Choroid plexus epithelial cell (primary cell): ENCODE data around the gene PDGFC.
"Not testable (repeated sequence)": the region's sequence is repeated elsewhere in the genome, so short reads cannot be mapped to it uniquely, and the experiment has no call there.

Source experiments
- DNase-seq: peaks from one replicate; pipeline ENCODE4 v3.0.0-alpha.2; 2010; ENCODE audit warnings: low read depth
- H3K4me3 ChIP-seq: 2 replicates; pipeline ENCODE4 v1.5.1; 2011; ENCODE audit warnings: low read depth, mild to moderate bottlenecking, control low read depth, low read length, moderate library complexity
- TF ChIP-seq, protein P1 (sequence below): conservative IDR thresholded peaks from 2 replicates; pipeline ENCODE4 v1.5.1; 2011; ENCODE audit warnings: low read depth, mild to moderate bottlenecking, control low read depth, inconsistent platforms, low read length, moderate library complexity

PDGFC gene

DNA sequence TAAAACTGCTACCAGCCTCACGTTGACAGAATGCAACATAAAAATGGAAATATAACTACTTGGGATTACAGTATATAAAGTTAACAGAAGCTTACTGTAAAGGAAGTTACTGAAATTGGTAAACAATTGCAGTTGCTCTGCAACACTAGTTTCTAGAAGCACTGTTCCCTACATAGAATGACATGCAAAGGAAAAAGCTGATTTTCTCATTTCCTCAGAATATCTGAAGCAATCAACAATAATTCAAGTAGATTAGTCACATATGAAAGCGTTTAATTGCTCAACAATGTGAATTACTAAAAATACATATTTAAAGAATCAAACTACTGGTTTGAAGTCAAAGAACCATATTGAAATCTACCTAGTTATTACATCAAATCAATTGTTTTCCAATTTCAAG, 31.8 kb downstream of the PDGFC start:
- peak; percentile 23 for DNase-seq
- no peak overlapping the region for H3K4me3 ChIP-seq
- TF ChIP-seq, protein P1, sequence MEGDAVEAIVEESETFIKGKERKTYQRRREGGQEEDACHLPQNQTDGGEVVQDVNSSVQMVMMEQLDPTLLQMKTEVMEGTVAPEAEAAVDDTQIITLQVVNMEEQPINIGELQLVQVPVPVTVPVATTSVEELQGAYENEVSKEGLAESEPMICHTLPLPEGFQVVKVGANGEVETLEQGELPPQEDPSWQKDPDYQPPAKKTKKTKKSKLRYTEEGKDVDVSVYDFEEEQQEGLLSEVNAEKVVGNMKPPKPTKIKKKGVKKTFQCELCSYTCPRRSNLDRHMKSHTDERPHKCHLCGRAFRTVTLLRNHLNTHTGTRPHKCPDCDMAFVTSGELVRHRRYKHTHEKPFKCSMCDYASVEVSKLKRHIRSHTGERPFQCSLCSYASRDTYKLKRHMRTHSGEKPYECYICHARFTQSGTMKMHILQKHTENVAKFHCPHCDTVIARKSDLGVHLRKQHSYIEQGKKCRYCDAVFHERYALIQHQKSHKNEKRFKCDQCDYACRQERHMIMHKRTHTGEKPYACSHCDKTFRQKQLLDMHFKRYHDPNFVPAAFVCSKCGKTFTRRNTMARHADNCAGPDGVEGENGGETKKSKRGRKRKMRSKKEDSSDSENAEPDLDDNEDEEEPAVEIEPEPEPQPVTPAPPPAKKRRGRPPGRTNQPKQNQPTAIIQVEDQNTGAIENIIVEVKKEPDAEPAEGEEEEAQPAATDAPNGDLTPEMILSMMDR: no peak

DNA sequence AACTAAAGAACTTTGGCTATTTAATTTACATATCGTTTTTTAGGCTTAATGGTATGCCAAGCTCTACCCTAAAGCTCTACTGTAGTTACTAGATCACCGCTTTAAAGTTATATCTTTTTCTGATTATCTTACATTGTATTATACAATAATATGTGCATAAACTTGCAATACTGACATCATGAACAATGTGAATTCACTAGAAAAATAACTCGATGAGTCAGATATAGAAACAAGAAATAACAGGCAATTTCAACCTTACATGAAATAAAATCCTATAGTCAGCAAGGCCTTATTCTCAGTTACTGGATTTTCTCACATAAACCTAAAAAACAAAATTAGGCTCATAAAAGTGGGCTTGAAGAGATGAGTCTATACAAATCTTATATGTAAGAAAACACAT, 32.5 kb downstream of the PDGFC start:
- DNase-seq: peak; percentile 34
- TF ChIP-seq, protein P1: no peak
- H3K4me3 ChIP-seq: no peak overlapping the region

DNA sequence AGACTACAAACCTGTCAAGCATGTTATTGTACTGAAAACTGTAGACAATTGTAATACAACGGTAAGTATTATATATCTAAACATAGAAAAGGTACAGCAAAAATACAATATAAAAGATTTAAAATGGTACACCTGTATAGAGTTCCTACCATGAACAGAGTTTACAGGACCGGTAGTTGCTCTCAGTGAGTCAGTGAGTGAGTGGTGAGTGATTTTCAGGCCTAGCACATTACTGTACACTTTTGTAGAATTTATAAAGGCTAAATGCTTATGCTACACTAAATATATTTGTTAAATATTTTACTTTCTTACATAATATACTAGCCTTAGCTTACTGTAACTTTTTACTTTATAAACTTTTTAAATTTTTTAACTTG, 37.4 kb downstream of the PDGFC start:
- no peak for DNase-seq
- TF ChIP-seq, protein P1: no peak
- H3K4me3 ChIP-seq: no peak overlapping the region

DNA sequence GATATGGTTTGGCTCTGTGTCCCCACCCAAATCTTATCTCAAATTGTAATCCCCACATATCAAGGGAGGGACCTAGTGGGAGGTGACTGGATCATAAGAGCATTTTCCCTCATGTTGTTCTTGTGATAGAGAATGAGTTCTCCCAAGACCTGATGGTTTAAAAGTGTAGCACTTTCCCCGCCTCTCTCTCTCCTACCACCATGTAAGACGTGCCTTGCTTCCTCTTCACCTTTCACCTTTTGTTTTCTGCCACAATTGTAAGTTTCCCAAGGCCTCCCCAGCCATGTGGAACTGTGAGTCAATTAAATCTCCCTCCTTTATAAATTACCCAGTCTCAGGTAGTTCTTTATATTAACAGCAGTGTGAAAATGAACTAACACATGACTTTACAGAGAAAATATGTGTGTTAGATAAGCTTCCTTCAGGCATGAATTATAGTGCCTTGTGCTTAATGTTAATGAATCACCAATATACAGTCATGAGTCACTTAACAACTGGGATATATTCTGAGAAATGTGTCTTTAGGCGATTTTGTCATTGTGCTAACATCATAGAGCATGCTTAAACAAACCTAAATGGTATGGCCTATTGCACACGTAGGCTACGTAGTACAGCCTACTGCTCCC, 37.9 kb downstream of the PDGFC start:
- TF ChIP-seq, protein P1: no peak
- DNase-seq: peak; percentile 70
- no peak overlapping the region for H3K4me3 ChIP-seq

DNA sequence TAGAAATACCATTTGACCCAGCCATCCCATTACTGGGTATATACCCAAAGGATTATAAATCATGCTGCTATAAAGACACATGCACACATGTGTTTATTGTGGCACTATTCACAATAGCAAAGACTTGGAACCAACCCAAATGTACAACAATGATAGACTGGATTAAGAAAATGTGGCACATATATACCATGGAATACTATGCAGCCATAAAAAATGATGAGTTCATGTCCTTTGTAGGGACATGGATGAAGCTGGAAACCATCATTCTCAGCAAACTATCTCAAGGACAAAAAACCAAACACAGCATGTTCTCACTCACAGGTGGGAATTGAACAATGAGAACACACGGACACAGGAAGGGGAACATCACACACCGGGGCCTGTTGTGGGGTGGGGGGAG, 39.2 kb downstream of the PDGFC start:
- not testable (repeated sequence) for DNase-seq, H3K4me3 ChIP-seq

DNA sequence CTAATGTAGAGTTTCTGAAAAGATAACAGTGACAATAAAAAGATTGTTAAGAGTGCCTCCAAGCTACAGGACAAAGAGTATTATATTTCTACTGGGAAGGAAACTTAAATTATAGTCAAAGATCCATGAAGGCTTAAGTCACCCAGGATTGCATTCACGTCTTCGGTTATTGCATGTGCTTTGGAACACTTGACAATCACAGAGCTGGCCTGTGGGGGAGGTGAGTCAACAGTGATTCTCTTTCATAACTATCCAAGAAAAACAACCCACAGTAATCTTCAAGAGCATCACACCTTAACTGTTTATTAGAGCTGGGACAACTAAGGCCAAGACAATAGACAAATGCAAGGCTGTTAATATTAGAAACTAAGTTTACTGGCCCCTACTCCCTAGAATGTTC, 40.3 kb downstream of the PDGFC start:
- no peak overlapping the region for H3K4me3 ChIP-seq
- TF ChIP-seq, protein P1: no peak
- peak; percentile 92 for DNase-seq

DNA sequence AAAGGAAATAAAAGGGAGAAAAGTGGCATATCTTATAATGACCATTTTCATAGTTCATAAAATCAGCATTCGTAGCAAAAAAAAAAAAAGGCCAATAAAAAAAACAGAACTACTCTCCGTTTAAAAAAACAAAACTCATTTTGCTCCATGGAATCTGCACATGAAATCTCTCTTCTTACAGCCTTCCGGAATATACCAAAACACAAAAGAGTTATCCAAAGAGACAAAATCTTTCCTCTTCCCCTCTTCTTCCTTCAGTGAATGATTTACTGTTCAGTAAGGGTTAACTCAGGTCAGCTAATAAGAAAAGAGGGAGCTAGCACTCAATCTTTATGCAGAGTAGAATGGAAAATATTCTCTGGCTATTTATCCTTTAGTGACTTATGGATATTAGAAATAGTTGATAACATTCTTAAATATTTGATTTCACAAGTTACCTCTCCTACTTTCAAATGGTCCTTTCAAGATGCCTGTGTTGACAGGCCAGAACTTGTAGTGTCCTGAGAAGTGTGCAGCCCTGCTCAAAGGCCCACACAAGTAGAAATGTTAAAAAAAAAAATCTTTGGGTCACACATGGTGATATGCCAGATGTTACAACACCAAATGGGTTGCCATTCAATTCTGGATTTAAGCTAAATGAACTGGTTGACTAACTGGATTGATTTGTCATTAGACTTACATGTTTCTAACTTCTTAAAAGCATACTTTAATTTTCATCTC, 42.1 kb downstream of the PDGFC start:
- TF ChIP-seq, protein P1: no peak
- H3K4me3 ChIP-seq: no peak overlapping the region
- no peak for DNase-seq
